Spinal cord (tissue), 10 donors: Measurements from ENCODE around the gene PARG. TPM values are rescaled to one million over a fixed set of nuclear protein-coding genes. Genes with fewer than 3 reads are reported as not detected.
A peak's percentile ranks its signal among the peaks of the same experiment; 100 is the strongest.
"Not testable (repeated sequence)": the region's sequence is repeated elsewhere in the genome, so short reads cannot be mapped to it uniquely, and the experiment has no call there.

Experiments used
- DNase-seq, 6 donors: peaks; one replicate each; pipeline versions ENCODE4 v3.0.0 to v3.0.0-alpha.2; 2013 to 2015; ENCODE audit warnings: low spot score in 6 of 6, low read depth in 4 of 6
- H3K27ac ChIP-seq: one replicate; pipeline ENCODE4 v1.5.1; 2013; ENCODE audit warnings: low read depth, low read length, control low read depth
- H3K27me3 ChIP-seq: one replicate; pipeline ENCODE4 v1.6.1; 2013; ENCODE audit warnings: low read length; ENCODE audit not compliant: control insufficient read depth, insufficient read depth
- H3K36me3 ChIP-seq: one replicate; pipeline ENCODE4 v1.6.1; 2013; ENCODE audit warnings: low read length; ENCODE audit not compliant: control insufficient read depth, insufficient read depth
- H3K4me1 ChIP-seq: one replicate; pipeline ENCODE4 v1.6.1; 2013; ENCODE audit warnings: low read length; ENCODE audit not compliant: control insufficient read depth, insufficient read depth
- H3K4me3 ChIP-seq: one replicate; pipeline ENCODE4 v1.5.1; 2013; ENCODE audit warnings: low read depth, low read length, control low read depth
- H3K9me3 ChIP-seq: one replicate; pipeline ENCODE4 v1.6.1; 2013; ENCODE audit warnings: low read length; ENCODE audit not compliant: control insufficient read depth, insufficient read depth
- WGBS: methylation state at CpG from one replicate; pipeline ENCODE4 v1.1.5; 2013; ENCODE audit warnings: missing lambda C conversion rate; ENCODE audit not compliant: insufficient coverage; 5-methylcytosine and 5-hydroxymethylcytosine counted together
- polyA plus RNA-seq, 2 donors: library from polyadenylated mRNA; unstranded; fragments of 120-200 nt; gene quantifications; one replicate each; pipeline ENCODE4 v1.2.1, GENCODE V29; 2013; ENCODE audit not compliant: insufficient read length in 2 of 2
- total RNA-seq, 2 donors: library from RNA; depleted of rRNA in 1 of 2; stranded (reverse); fragments of 120-200 nt in 1 of 2; fragments of >200 nt in 1 of 2; gene quantifications; one replicate each; pipeline versions ENCODE4 v1.2.3 to v1.2.4, GENCODE V29; 2013 to 2014
- donor health status: healthy.

The PARG gene
- total and polyA plus RNA-seq, 4 donors: 27.4 to 69.5 (median 37.0) TPM

GRCh38 chr10:49871462-49871861 lies 70.4 kb downstream of the PARG start:
- H3K27me3 ChIP-seq, H3K4me3 ChIP-seq, H3K9me3 ChIP-seq, H3K27ac ChIP-seq, H3K4me1 ChIP-seq, DNase-seq, H3K36me3 ChIP-seq: not testable (repeated sequence)
- WGBS: no CpG with 5 or more reads among the region's 3 CpGs

GRCh38 chr10:49859933-49860332 lies 81.9 kb downstream of the PARG start:
- no CpG with 5 or more reads among the region's 5 CpGs for WGBS
- DNase-seq: not testable (repeated sequence)

GRCh38 chr10:49858697-49859382 lies 83.0 kb downstream of the PARG start:
- not testable (repeated sequence) for DNase-seq, H3K4me1 ChIP-seq, H3K4me3 ChIP-seq, H3K27ac ChIP-seq, H3K9me3 ChIP-seq, H3K27me3 ChIP-seq, H3K36me3 ChIP-seq
- WGBS: no CpG with 5 or more reads among the region's 1 CpG

More at GRCh38 chr10:49859933-49860332, 81.9 kb downstream of the PARG start:
- not testable (repeated sequence) for H3K36me3 ChIP-seq, H3K27ac ChIP-seq, H3K4me1 ChIP-seq, H3K27me3 ChIP-seq, H3K4me3 ChIP-seq, H3K9me3 ChIP-seq

GRCh38 chr10:49849520-49849919 lies 92.3 kb downstream of the PARG start:
- not testable (repeated sequence) for H3K4me3 ChIP-seq, H3K9me3 ChIP-seq, H3K36me3 ChIP-seq, DNase-seq, H3K27me3 ChIP-seq, H3K27ac ChIP-seq, H3K4me1 ChIP-seq
- WGBS: no CpG with 5 or more reads among the region's 4 CpGs

GRCh38 chr10:49844775-49845595 lies 96.8 kb downstream of the PARG start:
- H3K27me3 ChIP-seq: no peaks in the 10 kb centered on the region
- H3K27ac ChIP-seq: no peak overlapping the region
- peaks cover 13% of the 10 kb centered on the region for H3K36me3 ChIP-seq
- H3K4me1 ChIP-seq: no peaks in the 10 kb centered on the region
- no peak for DNase-seq
- H3K9me3 ChIP-seq: no peaks in the 10 kb centered on the region
- H3K4me3 ChIP-seq: no peak overlapping the region
- WGBS: no CpG with 5 or more reads among the region's 7 CpGs

- H3K27me3 ChIP-seq, DNase-seq, H3K27ac ChIP-seq, H3K4me3 ChIP-seq, H3K9me3 ChIP-seq, H3K4me1 ChIP-seq: not testable (repeated sequence)
- H3K36me3 ChIP-seq: peaks cover 13% of the 10 kb centered on the region
These were observed 99.5 kb downstream of the PARG start for GRCh38 chr10:49842333-49842628.

- no peak overlapping the region for H3K27ac ChIP-seq
- H3K9me3 ChIP-seq: no peaks in the 10 kb centered on the region
- DNase-seq: peak in 1 of 6 donors; percentile 24
- no peaks in the 10 kb centered on the region for H3K4me1 ChIP-seq
- peaks cover 13% of the 10 kb centered on the region for H3K36me3 ChIP-seq
- H3K4me3 ChIP-seq: no peak overlapping the region
- 90% methylated on average over 8 of the region's 11 CpGs for WGBS
- H3K27me3 ChIP-seq: no peaks in the 10 kb centered on the region
These were observed 100.1 kb downstream of the PARG start for GRCh38 chr10:49841615-49842332.

- no peak for DNase-seq
- Histone ChIP-seq H3K27ac (no peak overlapping the region), H3K36me3 (peaks cover 13% of the 10 kb centered on the region), H3K4me1 (no peaks in the 10 kb centered on the region), H3K4me3 (no peak overlapping the region), H3K9me3 (no peaks in the 10 kb centered on the region), H3K27me3 (no peaks in the 10 kb centered on the region)
- WGBS: no CpG with 5 or more reads among the region's 1 CpG
These were observed 104.1 kb downstream of the PARG start for GRCh38 chr10:49837685-49838084.

GRCh38 chr10:49837051-49837478 lies 104.8 kb downstream of the PARG start:
- no peak for DNase-seq

More at GRCh38 chr10:49837051-49837478, 104.8 kb downstream of the PARG start:
- H3K4me1 ChIP-seq: no peaks in the 10 kb centered on the region
- H3K36me3 ChIP-seq: peaks cover 13% of the 10 kb centered on the region
- no peak overlapping the region for H3K4me3 ChIP-seq
- no peaks in the 10 kb centered on the region for H3K9me3 ChIP-seq
- WGBS: no CpG with 5 or more reads among the region's 5 CpGs
- H3K27me3 ChIP-seq: no peaks in the 10 kb centered on the region
- H3K27ac ChIP-seq: no peak overlapping the region
